D721Med (cell line): Measurements from ENCODE around the gene DIO3.

Experiments
- DNase-seq: peaks from one replicate; pipeline ENCODE4 v3.0.0; 2011; ENCODE audit warnings: low spot score; ENCODE audit not compliant: insufficient read length
- FAIRE-seq: peaks from 2 replicates; lab custom pipeline; 2011; peaks lifted over from hg19 to GRCh38; lab: Jason Lieb, UNC
- CTCF ChIP-seq: IDR thresholded peaks from 2 replicates; pipeline ENCODE4 v1.5.1; 2012; ENCODE audit warnings: mild to moderate bottlenecking, control low read depth; ENCODE audit not compliant: insufficient read depth; ENCODE audit errors: missing control alignments

The DIO3 gene

GRCh38 chr14:101599234-101599885 lies 38.1 kb downstream of the DIO3 start:
- TF ChIP-seq CTCF: no peak
- DNase-seq (no peak), FAIRE-seq (no peak)

DNA sequence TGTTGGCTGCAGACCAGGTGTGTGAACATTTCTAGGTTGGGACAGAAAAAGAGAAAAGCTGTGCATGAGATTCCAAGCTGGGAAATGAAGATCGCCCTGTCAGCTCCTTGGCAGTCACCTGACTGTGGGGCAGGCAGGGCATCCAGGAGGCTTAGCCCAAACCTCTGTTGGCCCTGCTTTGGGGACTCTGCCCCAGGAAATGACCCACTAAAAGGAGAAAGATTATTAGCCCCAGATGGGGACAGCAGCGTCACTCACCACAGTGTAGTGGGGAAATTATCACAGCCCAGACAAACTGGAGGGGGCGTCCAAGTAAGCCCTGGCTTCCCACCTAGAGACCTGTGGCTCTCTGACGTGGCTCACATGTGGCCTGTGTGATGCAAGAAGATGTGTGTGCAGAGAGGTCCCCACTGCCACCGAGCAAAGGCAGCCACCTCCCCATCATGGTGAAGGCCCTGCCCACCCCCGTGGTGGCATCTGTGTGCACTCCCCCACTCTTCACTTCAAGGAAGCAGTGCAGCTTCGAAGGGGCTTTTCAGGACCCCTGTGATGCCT lies 39.1 kb downstream of the DIO3 start:
- FAIRE-seq: no peak
- TF ChIP-seq CTCF: no peak
- DNase-seq: no peak

- no peak for DNase-seq
- no peak for TF ChIP-seq CTCF
- FAIRE-seq: no peak
Measured at GRCh38 chr14:101600891-101601605, 39.8 kb downstream of the DIO3 start.

- no peak for DNase-seq
- no peak for TF ChIP-seq CTCF
- no peak for FAIRE-seq
Measured at GRCh38 chr14:101601606-101602465, 40.5 kb downstream of the DIO3 start.

- DNase-seq (no peak), FAIRE-seq (no peak)
- no peak for TF ChIP-seq CTCF
Measured at GRCh38 chr14:101602466-101602840, 41.2 kb downstream of the DIO3 start.

- FAIRE-seq (no peak), DNase-seq (no peak)
- TF ChIP-seq CTCF: no peak
Measured at GRCh38 chr14:101603096-101603495, 41.8 kb downstream of the DIO3 start.
